Activated T-cell treated with anti-CD3 and anti-CD28 coated beads for 24 hours (primary cell): ENCODE results near the gene PTPRN2.
"Not testable (repeated sequence)": the region's sequence is repeated elsewhere in the genome, so short reads cannot be mapped to it uniquely, and the experiment has no call there.

Experiments
- DNase-seq: peaks from one replicate; pipeline ENCODE4 v3.0.0-alpha.2; 2020; ENCODE audit warnings: low read depth

PTPRN2 gene

GRCh38 chr7:158277219-158278141 is 310.1 kb downstream of the PTPRN2 start:
- DNase-seq, result no peak

- no peak for DNase-seq
Measured at GRCh38 chr7:158276414-158277218, 311.0 kb downstream of the PTPRN2 start.

GRCh38 chr7:158275711-158276413 is 311.8 kb downstream of the PTPRN2 start:
- no peak for DNase-seq

- DNase-seq, result no peak
Measured at GRCh38 chr7:158274996-158275395, 312.6 kb downstream of the PTPRN2 start.

GRCh38 chr7:158274404-158274811 is 313.2 kb downstream of the PTPRN2 start:
- DNase-seq, result no peak

- DNase-seq, result not testable (repeated sequence)
Measured at GRCh38 chr7:158273756-158274342, 313.8 kb downstream of the PTPRN2 start.

- no peak for DNase-seq
Measured at GRCh38 chr7:158273138-158273651, 314.4 kb downstream of the PTPRN2 start.

GRCh38 chr7:158272509-158273137 is 315.0 kb downstream of the PTPRN2 start:
- no peak for DNase-seq

GRCh38 chr7:158272091-158272490 is 315.5 kb downstream of the PTPRN2 start:
- DNase-seq, result no peak

GRCh38 chr7:158271646-158272045 is 316.0 kb downstream of the PTPRN2 start:
- no peak for DNase-seq

- DNase-seq, result no peak
Measured at GRCh38 chr7:158270856-158271413, 316.7 kb downstream of the PTPRN2 start.

- DNase-seq, result no peak
Measured at GRCh38 chr7:158270106-158270775, 317.4 kb downstream of the PTPRN2 start.

- no peak for DNase-seq
Measured at GRCh38 chr7:158268816-158269535, 318.6 kb downstream of the PTPRN2 start.

- no peak for DNase-seq
Measured at GRCh38 chr7:158267742-158268435, 319.7 kb downstream of the PTPRN2 start.

GRCh38 chr7:158266817-158267741 is 320.5 kb downstream of the PTPRN2 start:
- no peak for DNase-seq

GRCh38 chr7:158266426-158266816 is 321.2 kb downstream of the PTPRN2 start:
- DNase-seq, result no peak

GRCh38 chr7:158265743-158266080 is 321.9 kb downstream of the PTPRN2 start:
- no peak for DNase-seq
